ENCODE data around the gene NFIL3. TPM values are rescaled to one million over a fixed set of nuclear protein-coding genes. Genes with fewer than 3 reads are reported as not detected.
A peak's percentile ranks its signal among the peaks of the same experiment; 100 is the strongest.
"Not testable (repeated sequence)": the region's sequence is repeated elsewhere in the genome, so short reads cannot be mapped to it uniquely, and the experiment has no call there.

NFIL3 gene, protein sequence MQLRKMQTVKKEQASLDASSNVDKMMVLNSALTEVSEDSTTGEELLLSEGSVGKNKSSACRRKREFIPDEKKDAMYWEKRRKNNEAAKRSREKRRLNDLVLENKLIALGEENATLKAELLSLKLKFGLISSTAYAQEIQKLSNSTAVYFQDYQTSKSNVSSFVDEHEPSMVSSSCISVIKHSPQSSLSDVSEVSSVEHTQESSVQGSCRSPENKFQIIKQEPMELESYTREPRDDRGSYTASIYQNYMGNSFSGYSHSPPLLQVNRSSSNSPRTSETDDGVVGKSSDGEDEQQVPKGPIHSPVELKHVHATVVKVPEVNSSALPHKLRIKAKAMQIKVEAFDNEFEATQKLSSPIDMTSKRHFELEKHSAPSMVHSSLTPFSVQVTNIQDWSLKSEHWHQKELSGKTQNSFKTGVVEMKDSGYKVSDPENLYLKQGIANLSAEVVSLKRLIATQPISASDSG
- 10 to 100 TPM; 31.9 to 35.1 (median 33.8) TPM for polyA plus RNA-seq (ENCODE audit: insufficient read length in 3 of 3)

DNA sequence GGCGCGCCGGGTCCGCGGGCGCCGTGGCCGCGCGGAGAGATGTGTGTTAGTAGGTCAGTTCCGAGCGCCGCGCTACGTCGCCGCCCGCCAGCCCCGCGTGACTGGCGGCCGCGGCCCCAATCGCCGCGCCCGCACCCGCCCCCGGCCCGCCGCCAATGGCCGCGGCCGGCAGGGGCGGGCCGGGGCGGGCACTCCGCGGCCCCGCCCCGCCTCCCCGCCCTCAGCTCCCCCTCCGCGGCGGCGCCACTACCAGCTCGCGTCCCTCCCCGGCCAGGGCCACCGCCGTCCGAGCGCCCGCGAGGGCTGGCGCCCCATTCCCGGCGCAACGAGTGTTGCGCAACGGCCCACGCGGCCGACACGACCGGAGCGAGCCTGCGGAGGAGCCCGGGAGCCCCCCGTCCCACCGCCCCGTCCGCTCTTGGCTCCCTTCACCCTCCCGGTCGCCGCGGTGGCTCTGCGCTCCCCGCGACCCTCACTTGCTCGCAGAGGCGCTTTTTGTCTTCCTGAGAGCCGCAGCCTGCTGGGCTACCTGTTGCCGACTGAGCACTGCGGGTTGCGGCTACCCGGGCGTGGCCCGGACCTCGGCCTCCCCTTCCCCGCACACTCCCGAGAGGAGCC is at the start of gene NFIL3:
TSS of gene NFIL3 (minus strand) at position 48 of the 618 bp plus-strand sequence. CDS start 13,098 bp downstream, outside the sequence.
- peak; percentile 41 to 56 (median 54) for DNase-seq (ENCODE audit: low read depth in 3 of 3, low spot score in 2 of 3)

DNA sequence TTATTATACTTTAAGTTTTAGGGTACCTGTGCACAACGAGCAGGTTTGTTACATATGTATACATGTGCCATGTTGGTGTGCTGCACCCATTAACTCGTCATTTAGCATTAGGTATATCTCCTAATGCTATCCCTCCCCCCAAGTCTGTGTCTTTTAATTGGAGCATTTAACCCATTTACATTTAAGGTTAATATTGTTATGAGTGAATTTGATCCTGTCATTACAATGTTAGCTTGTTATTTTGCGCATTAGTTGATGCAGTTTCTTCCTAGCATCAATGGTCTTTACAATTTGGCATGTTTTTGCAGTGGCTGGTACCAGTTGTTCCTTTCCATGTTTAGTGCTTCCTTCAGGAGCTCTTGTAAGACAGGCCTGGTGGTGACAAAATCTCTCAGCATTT is 47.9 kb upstream of the NFIL3 start:
- not testable (repeated sequence) for DNase-seq (ENCODE audit: low read depth in 3 of 3, low spot score in 2 of 3)

DNA sequence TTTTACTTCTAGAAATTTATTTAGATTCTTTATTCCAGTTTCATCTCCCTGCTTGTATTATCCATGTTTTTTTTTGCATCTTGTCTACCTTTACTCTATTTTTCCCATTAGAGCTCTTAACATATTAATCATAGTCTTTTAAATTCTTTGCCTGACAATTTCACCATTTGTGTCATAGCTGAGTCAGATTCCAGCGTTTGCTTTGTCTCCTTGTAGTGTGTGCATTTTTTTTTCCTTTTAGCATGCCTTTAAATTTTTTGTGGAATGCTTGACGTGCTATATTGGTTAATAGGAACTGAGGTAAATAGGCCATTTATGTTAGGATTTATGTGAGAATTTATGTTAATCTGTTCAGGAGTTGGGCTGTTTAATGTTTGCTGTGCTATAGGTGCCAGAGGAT is 41.8 kb upstream of the NFIL3 start:
- DNase-seq (ENCODE audit: low read depth in 3 of 3, low spot score in 2 of 3) = no peak

DNA sequence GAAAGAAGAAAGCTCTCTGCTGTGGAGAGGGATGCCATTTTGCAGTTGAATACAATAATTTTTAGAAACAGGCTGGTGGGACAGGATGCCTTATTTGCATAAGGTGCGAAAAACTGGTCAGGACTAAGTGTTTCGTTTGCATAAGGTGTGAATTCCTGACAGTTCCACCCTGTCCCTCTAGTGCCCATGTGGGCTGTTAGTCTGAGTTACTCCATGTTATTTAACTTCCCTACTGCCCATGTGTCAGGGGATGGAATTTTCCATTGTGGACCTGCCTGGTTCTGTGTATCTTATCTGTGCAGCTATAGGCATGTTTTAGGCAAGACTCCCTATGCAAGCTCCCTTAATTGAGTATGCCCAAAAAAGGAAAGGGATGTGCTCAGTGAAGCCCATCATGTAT is 35.3 kb upstream of the NFIL3 start:
- DNase-seq (ENCODE audit: low read depth in 3 of 3, low spot score in 2 of 3) = no peak

DNA sequence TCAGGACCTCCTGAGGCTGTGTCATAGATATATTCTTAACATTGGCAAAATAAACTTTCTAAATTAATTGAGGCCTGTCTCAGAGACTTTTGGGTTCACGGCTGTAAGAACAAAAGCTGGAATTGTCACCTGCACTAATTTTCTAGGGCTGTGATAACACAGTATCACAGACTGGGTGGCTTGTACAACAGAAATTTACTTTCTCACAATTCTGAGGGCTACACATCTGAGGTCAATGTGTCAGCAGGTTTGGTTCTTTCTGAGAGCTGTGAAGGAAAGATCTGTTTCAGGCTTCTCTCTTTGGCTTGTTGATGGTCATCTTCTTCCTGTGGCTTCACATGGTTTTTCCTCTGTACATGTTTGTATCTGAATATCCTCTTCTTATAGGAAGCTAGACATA is 29.2 kb upstream of the NFIL3 start:
- no peak for DNase-seq (ENCODE audit: low read depth in 3 of 3, low spot score in 2 of 3)

DNA sequence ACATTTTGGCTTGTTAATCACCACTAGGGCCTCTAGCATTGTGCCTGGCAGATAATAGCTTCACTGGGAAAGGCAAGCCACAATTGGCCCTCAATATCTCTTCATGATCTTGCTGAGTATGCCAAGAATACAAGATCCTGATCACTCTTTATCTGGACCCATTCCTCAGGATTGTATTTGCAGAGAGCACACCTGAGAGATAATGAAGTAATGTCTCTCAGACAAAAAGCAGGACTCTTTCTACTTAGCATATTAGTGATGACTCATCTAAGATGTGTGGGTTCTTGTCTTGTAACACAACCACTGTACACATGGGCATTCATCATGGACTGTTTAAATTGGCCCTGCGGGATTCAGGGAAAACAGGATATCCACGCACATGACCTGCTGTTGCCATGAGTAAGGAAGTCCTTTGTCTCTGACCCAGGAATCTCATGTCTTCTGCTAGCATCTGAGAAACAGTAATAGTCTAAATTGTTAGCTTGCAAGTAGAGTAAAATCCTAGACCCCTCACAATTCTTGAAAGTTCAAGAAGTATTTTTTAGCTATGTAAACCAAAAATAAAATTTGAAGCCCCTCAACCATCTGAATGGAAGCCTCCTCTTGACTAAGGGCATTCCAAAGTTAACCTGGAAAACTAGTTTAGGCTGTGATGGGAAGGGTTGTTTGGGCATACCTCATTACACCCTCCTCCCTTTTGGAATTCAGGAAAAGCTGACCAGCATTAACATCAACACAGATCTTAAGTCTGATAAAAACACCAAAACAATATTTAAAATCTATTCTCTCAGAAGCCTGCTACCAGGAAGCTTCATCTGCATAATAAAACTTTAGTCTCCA is 28.0 kb upstream of the NFIL3 start:
- DNase-seq (ENCODE audit: low read depth in 3 of 3, low spot score in 2 of 3) = no peak

DNA sequence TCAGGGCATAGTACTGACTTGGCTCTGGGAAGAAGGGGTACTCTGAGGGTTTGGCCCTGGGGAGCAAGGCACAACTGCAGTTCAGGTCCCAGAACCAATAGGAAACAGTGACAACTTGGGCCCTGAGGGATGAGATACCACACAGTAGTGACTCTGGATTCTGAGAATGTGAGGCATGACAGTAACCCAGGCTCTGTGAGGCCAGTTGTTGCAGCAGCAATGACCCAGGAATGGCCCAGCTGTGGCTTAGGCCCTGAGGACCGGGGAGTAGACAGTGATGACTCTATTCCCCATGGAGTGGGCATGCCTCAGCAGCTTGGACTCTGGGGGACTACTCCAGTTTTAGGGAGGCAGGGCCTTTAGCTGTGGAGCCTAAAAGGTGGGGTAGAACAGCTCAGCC is 21.5 kb upstream of the NFIL3 start:
- no peak for DNase-seq (ENCODE audit: low read depth in 3 of 3, low spot score in 2 of 3)

DNA sequence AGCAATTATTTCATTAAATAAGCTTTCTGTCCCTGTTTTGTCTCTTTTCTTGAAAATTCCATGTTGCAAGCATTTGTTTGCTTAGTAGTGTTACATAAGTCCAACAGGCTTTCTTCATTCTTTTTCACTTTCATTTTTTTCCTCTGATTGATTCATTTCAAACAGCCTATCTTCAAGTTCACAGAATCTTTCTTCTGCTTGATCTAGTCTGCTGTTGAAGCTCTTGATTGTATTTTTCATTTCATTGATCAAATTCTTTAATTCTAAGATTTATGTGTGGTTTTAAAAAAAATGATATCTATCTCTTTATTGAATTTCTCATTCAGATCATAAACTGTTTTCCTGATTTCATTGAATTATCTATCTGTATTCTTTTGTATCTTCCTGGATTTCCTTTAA is 20.4 kb upstream of the NFIL3 start:
- no peak for DNase-seq (ENCODE audit: low read depth in 3 of 3, low spot score in 2 of 3)

DNA sequence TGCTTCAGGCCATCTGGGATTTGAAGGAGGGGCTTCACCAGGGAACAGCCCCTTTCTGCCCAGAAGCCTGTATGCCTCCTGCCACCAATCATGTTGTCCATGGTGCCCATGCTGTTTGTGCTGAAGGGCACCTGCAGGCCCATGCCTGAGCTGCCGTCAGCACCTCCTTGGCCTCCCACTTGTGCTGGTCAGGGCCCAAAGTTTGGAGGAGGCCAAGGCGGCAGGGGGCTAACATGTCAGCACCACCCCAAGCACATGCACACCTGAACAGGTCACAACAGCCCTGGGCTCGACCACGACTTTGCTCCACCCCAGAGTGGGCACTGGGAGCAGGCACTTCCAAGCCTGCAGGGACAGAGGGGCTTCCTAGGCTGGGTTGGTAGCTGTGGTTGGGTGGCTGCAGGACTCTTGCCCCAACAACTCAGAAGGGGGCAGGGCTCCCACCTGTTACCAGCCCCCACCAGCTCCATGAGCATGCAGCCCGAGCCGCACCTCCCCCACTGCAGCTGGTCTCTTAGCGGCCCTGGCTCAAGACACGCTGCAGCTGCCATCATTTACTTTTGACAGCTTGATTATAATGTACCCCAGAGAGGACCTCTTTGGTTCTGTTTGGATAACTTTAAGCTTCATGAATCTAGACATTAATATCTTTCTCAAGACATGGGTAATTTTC is 19.8 kb upstream of the NFIL3 start:
- no peak for DNase-seq (ENCODE audit: low read depth in 3 of 3, low spot score in 2 of 3)

DNA sequence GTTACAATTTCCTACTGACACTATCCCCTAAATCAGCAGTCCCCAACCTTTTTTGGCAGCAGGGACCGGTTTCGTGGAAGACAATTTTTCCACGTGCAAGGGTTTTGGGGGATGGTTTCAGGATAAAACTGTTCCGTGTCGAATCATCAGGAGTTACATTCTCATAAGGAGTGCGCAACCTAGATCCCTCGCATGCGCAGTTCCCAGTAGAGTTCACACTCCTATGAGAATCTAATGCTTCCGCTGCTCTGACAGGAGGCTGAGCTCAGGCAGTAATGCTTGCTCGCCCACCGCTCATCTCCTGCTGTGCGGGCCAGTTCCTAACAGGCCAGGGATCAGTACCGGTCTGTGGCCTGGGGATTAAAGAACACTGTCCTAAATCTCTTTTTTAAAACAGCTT is 13.2 kb upstream of the NFIL3 start:
- no peak for DNase-seq (ENCODE audit: low read depth in 3 of 3, low spot score in 2 of 3)

DNA sequence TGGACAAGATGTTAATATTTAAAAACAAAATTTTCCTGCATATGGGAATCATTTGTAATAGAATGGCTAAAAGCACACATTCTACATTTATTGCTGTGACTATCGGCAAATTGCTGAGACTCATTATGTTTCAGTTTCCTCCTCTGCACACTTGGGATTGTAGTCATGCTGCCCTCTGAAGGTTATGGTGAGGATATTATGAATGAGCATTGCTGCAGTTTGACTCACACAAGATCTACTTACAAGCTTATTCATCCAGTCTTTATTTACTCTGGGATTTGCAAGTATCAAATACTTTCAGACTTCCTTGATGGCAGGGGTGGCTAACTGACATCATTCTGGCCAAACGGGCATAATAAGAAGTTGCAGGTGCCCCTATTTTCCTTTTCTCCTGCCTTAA is 9.5 kb upstream of the NFIL3 start:
- DNase-seq (ENCODE audit: low read depth in 3 of 3, low spot score in 2 of 3) = no peak

DNA sequence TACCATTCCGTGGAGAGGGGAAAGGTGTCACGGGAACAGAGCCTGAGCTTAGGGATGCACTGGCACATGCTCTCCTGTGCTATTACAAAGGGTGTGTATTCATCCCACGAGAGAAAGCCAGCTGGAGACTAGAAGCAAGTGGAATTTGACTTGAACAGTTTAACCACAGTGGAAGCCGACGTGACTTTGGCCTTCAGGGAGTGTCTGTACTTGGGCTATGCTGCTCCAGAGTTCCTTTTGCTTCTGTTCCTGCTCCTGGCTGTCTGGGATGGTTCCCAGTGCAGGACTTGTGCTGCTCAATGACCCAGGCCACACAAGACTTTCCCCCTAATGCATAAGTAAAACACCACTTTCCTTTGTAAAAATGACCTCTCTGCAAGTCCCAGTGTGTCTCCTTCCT is 7.9 kb upstream of the NFIL3 start:
- no peak for DNase-seq (ENCODE audit: low read depth in 3 of 3, low spot score in 2 of 3)

DNA sequence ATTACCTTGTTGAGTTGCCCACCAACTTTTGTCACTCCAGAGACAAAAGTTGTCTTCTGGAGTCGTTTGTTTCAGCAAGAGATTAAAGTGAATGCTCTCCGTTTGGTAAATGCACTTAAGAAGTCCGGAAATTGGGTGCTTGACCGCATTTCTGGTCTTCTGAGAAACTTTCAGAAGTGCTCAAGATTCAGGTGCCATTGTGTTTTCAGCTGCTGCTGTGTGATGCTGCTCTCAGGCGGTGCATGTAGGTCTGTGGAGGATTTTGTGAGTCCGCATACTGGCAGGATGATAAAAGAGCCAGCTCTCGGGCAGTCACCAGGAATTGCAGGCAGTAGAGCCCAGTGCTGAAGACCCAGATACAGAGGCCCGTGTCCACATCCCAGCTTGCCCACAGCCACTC is 5.9 kb upstream of the NFIL3 start:
- no peak for DNase-seq (ENCODE audit: low read depth in 3 of 3, low spot score in 2 of 3)

DNA sequence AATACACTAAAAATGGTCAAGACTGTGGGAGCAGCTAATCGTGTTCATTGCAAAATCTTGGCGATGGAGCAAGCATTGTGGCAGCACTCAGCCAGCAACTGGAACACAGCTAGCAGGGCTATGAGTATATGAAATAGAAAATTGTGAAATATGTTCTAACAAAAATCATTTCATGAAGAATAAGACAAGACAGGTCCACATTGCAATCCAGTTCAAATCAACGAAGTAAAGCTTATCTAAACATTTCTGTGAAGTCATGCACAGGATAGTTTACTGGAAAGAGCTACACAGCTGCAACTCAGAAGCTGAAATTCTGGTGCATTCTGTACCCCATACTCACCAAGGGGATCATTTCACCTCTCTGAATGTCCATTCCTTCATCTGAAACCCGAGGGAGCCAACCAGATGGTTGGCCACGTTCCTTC is 5.3 kb upstream of the NFIL3 start:
- DNase-seq (ENCODE audit: low read depth in 3 of 3, low spot score in 2 of 3) = no peak

DNA sequence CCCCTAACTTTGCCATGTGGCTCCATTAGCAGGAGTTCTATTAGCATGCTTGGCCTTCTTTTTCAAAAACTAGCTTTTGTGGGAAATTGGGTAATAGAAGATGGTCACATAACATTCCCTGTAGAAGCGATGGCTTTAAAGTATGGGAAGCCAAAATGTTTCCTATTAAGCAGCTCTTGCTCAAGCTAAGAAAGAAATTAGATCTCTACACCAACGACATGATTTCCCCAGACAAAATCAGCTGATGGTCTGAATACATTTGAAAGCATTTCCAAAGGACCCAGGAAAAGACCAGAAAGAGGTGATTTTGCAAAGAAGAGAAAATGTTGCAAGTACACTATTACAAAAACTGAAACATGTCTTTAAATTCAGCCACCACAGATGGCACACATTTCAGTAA is 4.8 kb upstream of the NFIL3 start:
- DNase-seq (ENCODE audit: low read depth in 3 of 3, low spot score in 2 of 3) = no peak

DNA sequence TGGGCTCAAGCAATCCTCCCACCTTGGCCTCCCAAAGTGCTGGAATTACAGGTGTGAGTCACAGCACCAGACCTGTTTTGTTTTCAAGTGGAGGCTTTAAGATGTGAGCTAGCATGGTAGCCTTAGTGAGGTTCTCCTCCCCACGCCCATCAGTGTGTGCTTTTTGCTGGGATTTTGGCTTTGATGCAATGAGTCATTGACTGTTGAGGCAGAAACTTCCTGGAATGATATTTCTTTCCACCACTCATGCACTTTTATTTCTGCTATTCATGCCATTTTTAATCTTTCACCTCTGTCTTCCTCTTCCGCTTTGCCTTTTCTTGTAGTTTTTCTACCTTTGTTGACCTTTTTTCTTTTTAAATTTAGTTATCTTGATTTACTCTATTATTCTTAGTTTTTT is 4.2 kb upstream of the NFIL3 start:
- no peak for DNase-seq (ENCODE audit: low read depth in 3 of 3, low spot score in 2 of 3)

DNA sequence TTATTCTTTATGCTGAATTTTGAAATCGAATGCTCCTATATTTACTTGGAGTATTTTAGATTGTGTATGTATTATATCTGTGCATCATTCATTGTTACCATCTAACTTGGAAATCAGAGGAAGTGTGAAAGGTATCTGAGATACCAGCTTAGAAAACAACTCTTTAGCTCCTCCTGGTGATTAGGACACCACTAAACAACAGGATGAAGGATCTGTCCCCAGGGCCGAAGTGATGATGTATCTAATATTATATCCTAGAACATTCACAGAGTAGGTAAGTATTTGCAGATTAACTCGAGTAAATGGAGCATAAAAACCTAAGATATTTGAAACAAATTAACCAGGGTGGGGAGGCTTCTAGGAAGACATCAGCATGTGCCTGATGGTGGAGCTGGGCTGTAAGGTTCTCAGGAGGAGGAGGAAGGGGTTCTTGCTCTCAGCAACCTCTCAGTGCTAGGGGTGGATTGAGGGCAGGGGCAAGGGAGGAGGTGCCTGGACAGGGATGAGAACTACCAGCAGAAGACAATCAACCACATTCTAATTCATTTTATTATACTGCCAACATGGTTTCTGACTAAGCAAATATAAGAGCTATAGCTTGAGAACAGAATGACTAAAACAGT is 2.6 kb upstream of the NFIL3 start:
- DNase-seq (ENCODE audit: low read depth in 3 of 3, low spot score in 2 of 3) = peak in 1 of 3 donors; percentile 24

DNA sequence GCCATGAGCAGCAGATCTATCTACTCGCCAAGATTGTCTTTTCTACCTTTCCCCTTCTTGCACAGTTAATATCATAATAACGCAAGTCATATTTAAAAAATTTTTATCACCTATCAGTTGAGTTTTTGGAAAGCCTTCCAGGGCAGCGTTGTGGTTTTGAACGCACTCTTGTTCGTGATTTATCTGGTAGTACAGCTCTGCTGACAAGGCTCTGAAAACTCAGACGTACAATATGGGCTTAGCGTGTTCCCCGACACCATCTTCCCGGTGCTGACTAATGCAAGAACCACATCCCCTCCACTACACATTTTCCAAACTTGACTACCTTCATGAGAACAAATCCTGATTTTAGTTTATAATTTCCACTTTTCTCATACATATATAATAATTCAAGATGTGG is 1.6 kb upstream of the NFIL3 start:
- DNase-seq (ENCODE audit: low read depth in 3 of 3, low spot score in 2 of 3) = no peak

DNA sequence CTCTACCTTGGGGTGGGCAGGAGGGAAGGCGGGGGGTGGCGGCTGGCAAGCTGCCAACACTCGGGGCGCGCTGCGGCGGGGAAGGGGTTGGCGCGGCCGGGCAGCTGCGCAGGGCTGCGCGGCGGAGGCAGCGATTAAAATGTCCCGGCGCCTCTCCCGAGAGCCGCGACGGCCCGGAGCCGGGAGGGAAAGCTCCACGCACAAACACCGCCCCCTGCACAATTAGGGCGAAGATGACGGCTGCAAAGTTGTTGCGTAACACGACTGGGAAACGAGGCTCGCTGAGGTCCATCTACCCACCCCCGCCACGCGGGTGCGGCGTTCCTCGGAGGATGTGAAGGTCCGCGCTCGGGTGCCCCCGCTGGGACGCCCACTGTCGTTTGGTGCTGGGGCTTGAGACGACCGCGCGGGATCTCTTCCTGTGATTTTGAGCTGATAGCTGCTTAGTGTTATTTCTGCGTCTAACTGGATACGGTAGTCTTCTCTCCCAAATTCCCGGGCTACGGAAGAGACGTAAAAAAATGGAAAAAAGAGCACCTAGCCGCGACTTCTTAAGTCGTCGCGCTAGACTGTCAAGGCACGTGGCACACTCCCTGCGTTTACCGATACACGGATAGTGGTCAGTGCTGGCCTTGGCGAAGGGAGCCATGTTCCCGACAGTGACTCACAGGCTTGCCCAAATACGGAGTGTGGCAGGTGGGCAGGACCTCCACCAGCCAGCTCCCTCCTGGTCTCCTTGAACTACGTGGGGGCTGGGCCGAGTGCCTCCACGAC is 958 bp upstream of the NFIL3 start:
- peak; percentile 38 to 54 (median 41) for DNase-seq (ENCODE audit: low read depth in 3 of 3, low spot score in 2 of 3)

All from right renal cortex interstitium (tissue), 3 donors.